Measurements from ENCODE around the gene LYG1.
A peak's percentile ranks its signal among the peaks of the same experiment; 100 is the strongest.
"Not testable (repeated sequence)": the region's sequence is repeated elsewhere in the genome, so short reads cannot be mapped to it uniquely, and the experiment has no call there.

LYG1 gene

DNA sequence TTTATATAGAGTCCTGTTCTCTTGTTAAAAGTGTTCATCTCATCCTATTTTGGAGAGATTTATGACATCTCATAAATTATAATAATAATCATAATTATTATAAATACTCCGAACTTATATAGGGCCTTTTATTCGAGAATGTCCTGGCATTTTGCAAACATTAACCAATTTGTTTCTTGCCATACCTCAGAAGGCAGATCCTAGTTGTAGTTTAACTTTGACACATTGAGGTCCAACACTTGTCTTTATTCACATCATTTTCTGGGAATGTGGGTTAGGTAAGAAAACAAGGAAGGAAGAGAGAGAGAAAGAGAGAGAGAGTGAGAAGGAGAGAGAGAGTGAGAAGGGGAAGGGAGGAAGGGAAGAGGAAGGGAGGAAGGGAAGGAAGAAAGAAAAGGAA is at the start of gene LYG1:
Gene LYG1 (minus strand): TSS at position 101 of the 400 bp plus-strand sequence. CDS start 5,527 bp downstream, outside the sequence.
- not testable (repeated sequence) for DNase-seq (ENCODE audit: extremely low read depth, insufficient read length); H3K27me3 ChIP-seq (replicated peaks; ENCODE audit: control insufficient read depth, insufficient read depth, low read length); H3K36me3 ChIP-seq (ENCODE audit: control insufficient read depth, insufficient read depth, low read length); H3K4me3 ChIP-seq (replicated peaks; ENCODE audit: low read depth, low read length)

GRCh38 chr2:99350194-99350593 is 49.2 kb upstream of the LYG1 start:
- Histone ChIP-seq H3K4me3 (replicated peaks; ENCODE audit: low read depth, low read length) (no peak overlapping the region), H3K36me3 (ENCODE audit: control insufficient read depth, insufficient read depth, low read length) (no peaks in the 10 kb centered on the region), H3K27me3 (replicated peaks; ENCODE audit: control insufficient read depth, insufficient read depth, low read length) (no peaks in the 10 kb centered on the region)
- no peak for TF ChIP-seq CTCF (IDR thresholded peaks at IDR 0.05; ENCODE audit: insufficient read depth, low read length, poor library complexity, severe bottlenecking)
- no peak for DNase-seq (ENCODE audit: extremely low read depth, insufficient read length)

- Histone ChIP-seq H3K27me3 (replicated peaks; ENCODE audit: control insufficient read depth, insufficient read depth, low read length) (no peaks in the 10 kb centered on the region), H3K36me3 (ENCODE audit: control insufficient read depth, insufficient read depth, low read length) (no peaks in the 10 kb centered on the region), H3K4me3 (replicated peaks; ENCODE audit: low read depth, low read length) (no peak overlapping the region)
- peak; percentile 44 for DNase-seq (ENCODE audit: extremely low read depth, insufficient read length)
- TF ChIP-seq CTCF (IDR thresholded peaks at IDR 0.05; ENCODE audit: insufficient read depth, low read length, poor library complexity, severe bottlenecking) = no peak
These were observed 47.2 kb upstream of the LYG1 start for GRCh38 chr2:99348173-99348572.

GRCh38 chr2:99346218-99346617 is 45.2 kb upstream of the LYG1 start:
- Histone ChIP-seq H3K4me3 (replicated peaks; ENCODE audit: low read depth, low read length) (no peak overlapping the region), H3K27me3 (replicated peaks; ENCODE audit: control insufficient read depth, insufficient read depth, low read length) (no peaks in the 10 kb centered on the region), H3K36me3 (ENCODE audit: control insufficient read depth, insufficient read depth, low read length) (no peaks in the 10 kb centered on the region)
- TF ChIP-seq CTCF (IDR thresholded peaks at IDR 0.05; ENCODE audit: insufficient read depth, low read length, poor library complexity, severe bottlenecking) = no peak
- DNase-seq (ENCODE audit: extremely low read depth, insufficient read length) = no peak

DNA sequence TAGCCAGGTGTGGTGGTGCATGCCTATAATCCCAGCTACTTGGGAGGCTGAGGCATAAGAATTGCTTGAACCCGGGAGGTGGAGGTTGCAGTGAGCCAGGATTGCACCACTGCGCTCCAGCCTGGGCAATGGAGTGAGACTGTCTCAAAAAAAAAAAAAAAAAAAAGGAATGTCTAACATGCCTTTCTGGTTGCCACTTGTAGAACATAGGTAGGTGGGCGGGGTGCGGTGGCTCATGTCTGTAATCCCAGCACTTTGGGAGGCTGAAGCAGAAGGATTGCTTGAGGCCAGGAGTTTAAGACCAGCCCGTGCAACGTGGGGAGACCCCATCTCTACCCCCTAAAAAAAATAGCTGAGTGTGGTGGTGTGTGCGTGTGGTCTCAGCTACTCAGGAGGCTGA is 44.4 kb upstream of the LYG1 start:
- H3K27me3 ChIP-seq (replicated peaks; ENCODE audit: control insufficient read depth, insufficient read depth, low read length); H3K4me3 ChIP-seq (replicated peaks; ENCODE audit: low read depth, low read length): not testable (repeated sequence)

DNA sequence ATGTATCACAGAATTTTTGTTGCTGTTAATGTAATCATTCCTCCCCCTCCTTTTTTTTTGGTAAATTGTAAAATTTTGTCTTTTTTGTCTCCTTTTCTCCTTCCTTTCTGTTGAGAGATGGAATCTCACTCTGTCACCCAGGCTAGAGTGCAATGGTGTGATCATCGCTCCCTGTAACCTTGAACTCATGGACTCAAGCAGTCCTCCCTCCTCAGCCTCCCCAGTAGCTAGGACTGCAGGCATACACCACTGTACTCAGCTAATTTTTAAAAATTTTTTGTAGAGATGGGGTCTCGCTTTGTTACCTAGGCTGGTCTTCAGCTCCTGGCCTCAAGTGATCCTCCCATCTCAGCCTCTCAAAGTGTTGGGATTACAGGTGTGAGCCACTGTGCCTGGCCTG is 41.5 kb upstream of the LYG1 start:
- no peak for DNase-seq (ENCODE audit: extremely low read depth, insufficient read length)
- no peak for TF ChIP-seq CTCF (IDR thresholded peaks at IDR 0.05; ENCODE audit: insufficient read depth, low read length, poor library complexity, severe bottlenecking)
- Histone ChIP-seq H3K36me3 (ENCODE audit: control insufficient read depth, insufficient read depth, low read length) (no peaks in the 10 kb centered on the region), H3K27me3 (replicated peaks; ENCODE audit: control insufficient read depth, insufficient read depth, low read length) (no peaks in the 10 kb centered on the region), H3K4me3 (replicated peaks; ENCODE audit: low read depth, low read length) (no peak overlapping the region)

More for the DNA sequence above, 44.4 kb upstream of the LYG1 start:
- H3K36me3 ChIP-seq (ENCODE audit: control insufficient read depth, insufficient read depth, low read length); DNase-seq (ENCODE audit: extremely low read depth, insufficient read length): not testable (repeated sequence)

GRCh38 chr2:99340669-99341236 is 39.8 kb upstream of the LYG1 start:
- Histone ChIP-seq H3K36me3 (ENCODE audit: control insufficient read depth, insufficient read depth, low read length) (no peaks in the 10 kb centered on the region), H3K27me3 (replicated peaks; ENCODE audit: control insufficient read depth, insufficient read depth, low read length) (no peaks in the 10 kb centered on the region), H3K4me3 (replicated peaks; ENCODE audit: low read depth, low read length) (no peak overlapping the region)
- DNase-seq (ENCODE audit: extremely low read depth, insufficient read length) = no peak
- TF ChIP-seq CTCF (IDR thresholded peaks at IDR 0.05; ENCODE audit: insufficient read depth, low read length, poor library complexity, severe bottlenecking) = no peak

All from GM06990 (cell line).